HEK293 (cell line): ENCODE measurements around the gene DYRK4.
A peak's percentile ranks its signal among the peaks of the same experiment; 100 is the strongest.

Source experiments
- CTCF ChIA-PET: fragments of 350-600 bp; formaldehyde crosslinking; extraction: SDS; loops from one replicate; lab custom pipeline; 2021; ENCODE audit warnings: antibody characterized with exemption; lab: Yijun Ruan, JAX
- POLR2A ChIA-PET: fragments of 300-600 bp; formaldehyde crosslinking; extraction: SDS; loops from one replicate; lab custom pipeline; 2020; ENCODE audit warnings: antibody characterized with exemption, inconsistent platforms; lab: Yijun Ruan, JAX
- H3K27ac ChIP-seq: fragments of 200-500 bp; sonication (Bioruptor generic); 2 replicates; pipeline ENCODE4 v1.5.1; 2014; ENCODE audit warnings: low read depth, low read length, control low read depth, inconsistent platforms; ENCODE audit errors: extremely low read depth
- H3K36me3 ChIP-seq, 2 experiments: fragments of 200-500 bp in 1 of 2; sonication (Bioruptor generic) in 1 of 2; 1 replicate in 1 of 2; 2 replicates in 1 of 2; pipeline ENCODE4 v1.5.1; 2014 to 2017; ENCODE audit warnings: inconsistent platforms in 2 of 2, low read length in 2 of 2; ENCODE audit not compliant: control insufficient read depth in 2 of 2, insufficient read depth in 1 of 2
- H3K4me1 ChIP-seq: fragments of 200-500 bp; sonication (Bioruptor generic); 2 replicates; pipeline ENCODE4 v1.5.1; 2014; ENCODE audit warnings: mild to moderate bottlenecking, low read length, inconsistent platforms; ENCODE audit not compliant: control insufficient read depth, insufficient read depth
- H3K4me3 ChIP-seq: 2 replicates; pipeline ENCODE4 v1.5.1; 2011; ENCODE audit warnings: low read depth, mild to moderate bottlenecking, control low read depth, low read length, moderate library complexity
- H3K9me3 ChIP-seq: fragments of 200-500 bp; sonication (Bioruptor generic); 2 replicates; pipeline ENCODE4 v1.5.1; 2014; ENCODE audit warnings: low read depth, low read length, inconsistent platforms; ENCODE audit not compliant: control insufficient read depth, insufficient read depth
- PATZ1 ChIP-seq: fragments of 450-650 bp; formaldehyde crosslinking; IDR thresholded peaks from 2 replicates; pipeline ENCODE4 v1.5.1; 2016; ENCODE audit warnings: missing biosample characterization, missing genetic modification characterization
- SCRT1 ChIP-seq: fragments of 450-650 bp; formaldehyde crosslinking; IDR thresholded peaks from 2 replicates; pipeline ENCODE4 v1.5.1; 2016; ENCODE audit warnings: missing biosample characterization, missing genetic modification characterization, borderline replicate concordance
- SCRT2 ChIP-seq: fragments of 450-650 bp; formaldehyde crosslinking; IDR thresholded peaks from 2 replicates; pipeline ENCODE4 v1.5.1; 2016; ENCODE audit warnings: missing biosample characterization, missing genetic modification characterization
- SP7 ChIP-seq: fragments of 450-650 bp; formaldehyde crosslinking; IDR thresholded peaks from 2 replicates; pipeline ENCODE4 v1.5.1; 2016; ENCODE audit warnings: missing biosample characterization, missing genetic modification characterization
- YY2 ChIP-seq: fragments of 450-650 bp; formaldehyde crosslinking; IDR thresholded peaks from 2 replicates; pipeline ENCODE4 v1.5.1; 2016; ENCODE audit warnings: missing biosample characterization, missing genetic modification characterization
- ZBTB17 ChIP-seq: fragments of 450-650 bp; formaldehyde crosslinking; IDR thresholded peaks from 2 replicates; pipeline ENCODE4 v1.5.1; 2016; ENCODE audit warnings: missing biosample characterization, missing genetic modification characterization
- ZBTB20 ChIP-seq: fragments of 450-650 bp; formaldehyde crosslinking; IDR thresholded peaks from 2 replicates; pipeline ENCODE4 v1.5.1; 2016; ENCODE audit warnings: missing biosample characterization, missing genetic modification characterization
- ZBTB48 ChIP-seq: fragments of 450-650 bp; formaldehyde crosslinking; IDR thresholded peaks from 2 replicates; pipeline ENCODE4 v1.5.1; 2016; ENCODE audit warnings: missing biosample characterization, missing genetic modification characterization
- ZNF10 ChIP-seq: fragments of 450-650 bp; formaldehyde crosslinking; IDR thresholded peaks from 2 replicates; pipeline ENCODE4 v1.5.1; 2017; ENCODE audit warnings: missing biosample characterization, missing genetic modification characterization
- ZNF132 ChIP-seq: fragments of 450-650 bp; formaldehyde crosslinking; IDR thresholded peaks from 2 replicates; pipeline ENCODE4 v1.5.1; 2017; ENCODE audit warnings: missing biosample characterization, missing genetic modification characterization, borderline replicate concordance
- ZNF138 ChIP-seq: fragments of 450-650 bp; formaldehyde crosslinking; IDR thresholded peaks from 2 replicates; pipeline ENCODE4 v1.5.1; 2016; ENCODE audit warnings: missing biosample characterization, missing genetic modification characterization, borderline replicate concordance
- ZNF280D ChIP-seq: fragments of 450-650 bp; formaldehyde crosslinking; IDR thresholded peaks from 2 replicates; pipeline ENCODE4 v1.5.1; 2016; ENCODE audit warnings: missing biosample characterization, missing genetic modification characterization
- ZNF335 ChIP-seq: fragments of 450-650 bp; formaldehyde crosslinking; conservative IDR thresholded peaks from 2 replicates; pipeline ENCODE4 v1.5.1; 2016; ENCODE audit warnings: missing biosample characterization, missing genetic modification characterization
- ZNF350 ChIP-seq: fragments of 450-650 bp; formaldehyde crosslinking; IDR thresholded peaks from 2 replicates; pipeline ENCODE4 v1.5.0; 2017; ENCODE audit warnings: missing biosample characterization, mild to moderate bottlenecking, missing genetic modification characterization
- ZNF514 ChIP-seq: fragments of 450-650 bp; formaldehyde crosslinking; IDR thresholded peaks from 2 replicates; pipeline ENCODE4 v1.5.1; 2016; ENCODE audit warnings: missing biosample characterization, missing genetic modification characterization
- ZNF530 ChIP-seq: fragments of 450-650 bp; formaldehyde crosslinking; IDR thresholded peaks from 2 replicates; pipeline ENCODE4 v1.5.1; 2016; ENCODE audit warnings: low read depth, missing biosample characterization, missing genetic modification characterization
- ZNF639 ChIP-seq: fragments of 450-650 bp; formaldehyde crosslinking; IDR thresholded peaks from 2 replicates; pipeline ENCODE4 v1.5.1; 2016; ENCODE audit warnings: missing biosample characterization, missing genetic modification characterization
- ZNF654 ChIP-seq: fragments of 450-650 bp; formaldehyde crosslinking; IDR thresholded peaks from 2 replicates; pipeline ENCODE4 v1.5.1; 2016; ENCODE audit warnings: low read depth, missing biosample characterization, missing genetic modification characterization
- ZNF658 ChIP-seq: fragments of 450-650 bp; formaldehyde crosslinking; IDR thresholded peaks from 2 replicates; pipeline ENCODE4; 2016; ENCODE audit warnings: missing biosample characterization, missing genetic modification characterization
- ZNF664 ChIP-seq: fragments of 450-650 bp; formaldehyde crosslinking; IDR thresholded peaks from 2 replicates; pipeline ENCODE4 v1.5.1; 2016; ENCODE audit warnings: missing biosample characterization, missing genetic modification characterization
- ZNF843 ChIP-seq: fragments of 450-650 bp; formaldehyde crosslinking; IDR thresholded peaks from 2 replicates; pipeline ENCODE4 v1.5.1; 2016; ENCODE audit warnings: missing biosample characterization, missing genetic modification characterization

DYRK4 gene

GRCh38 chr12:4649358-4649661 lies 87.3 kb downstream of the DYRK4 start:
- peak overlapping the region; percentile 80 for H3K4me3 ChIP-seq
- TF ChIP-seq ZBTB20 (tag by site-specific recombination) (0 out of 2 replicates have a peak, but pooled peaks have one; percentile 1), ZNF335 (tag by site-specific recombination) (0 out of 2 replicates have a peak, but pooled peaks have one; percentile 6), PATZ1 (tag by site-specific recombination) (peak; percentile 22; the same call in 1 of the 2 replicates), ZBTB48 (tag by site-specific recombination) (peak; percentile 97), ZNF132 (no peak), ZNF639 (tag by site-specific recombination) (0 out of 2 replicates have a peak, but pooled peaks have one; percentile 5), ZNF530 (no peak), ZBTB17 (tag by site-specific recombination) (peak; percentile 70), ZNF658 (no peak), ZNF664 (tag by site-specific recombination) (0 out of 2 replicates have a peak, but pooled peaks have one; percentile 54)
- peaks cover 19% of the 10 kb centered on the region for H3K4me1 ChIP-seq
- peak overlapping the region; percentile 79 for H3K27ac ChIP-seq
- CTCF ChIA-PET: interaction anchor here (1.1 kb wide), 1 partner anchor 337 kb away, joined by 4 read pairs; no protein-coding TSS in a partner anchor
- H3K36me3 ChIP-seq: peaks cover 4% of the 10 kb centered on the region in 2 experiments; a peak in 2 of 3 replicates
- no peaks in the 10 kb centered on the region for H3K9me3 ChIP-seq
- POLR2A ChIA-PET: interaction anchor here (0.9 to 1.5 kb wide), 5 partner anchors 9 to 111 kb away, joined by 3 to 8 read pairs (median 5); partner anchors contain the start of genes DYRK4 and RAD51AP1

- ChIA-PET POLR2A (no interaction called here), CTCF (interaction anchor here (1.1 kb wide), 1 partner anchor 105 kb away, joined by 6 read pairs; no protein-coding TSS in a partner anchor)
- Histone ChIP-seq H3K36me3 (peaks cover 25 to 39% of the 10 kb centered on the region in 2 experiments; a peak in 2 of 3 replicates), H3K27ac (no peak overlapping the region), H3K4me3 (no peak overlapping the region), H3K4me1 (peaks cover 19% of the 10 kb centered on the region), H3K9me3 (no peaks in the 10 kb centered on the region)
- TF ChIP-seq ZNF654 (tag by site-specific recombination) (no peak), SCRT1 (tag by site-specific recombination) (peak; percentile 55; the same call in 1 of the 2 replicates), SCRT2 (tag by site-specific recombination) (peak; percentile 85)
Observed at GRCh38 chr12:4653257-4653656, 91.2 kb downstream of the DYRK4 start.

- H3K4me3 ChIP-seq: no peak overlapping the region
- H3K4me1 ChIP-seq: peaks cover 19% of the 10 kb centered on the region
- H3K9me3 ChIP-seq: no peaks in the 10 kb centered on the region
- H3K36me3 ChIP-seq: peaks cover 28 to 43% of the 10 kb centered on the region in 2 experiments
- H3K27ac ChIP-seq: no peak overlapping the region
- CTCF ChIA-PET: no interaction called here
- POLR2A ChIA-PET: no interaction called here
- TF ChIP-seq ZNF10 (tag by site-specific recombination) (no peak), ZNF843 (tag by site-specific recombination) (no peak), ZNF138 (tag by site-specific recombination) (no peak), ZNF639 (tag by site-specific recombination) (no peak), ZNF514 (tag by site-specific recombination) (no peak), ZNF280D (tag by site-specific recombination) (no peak), ZNF350 (tag by site-specific recombination) (no peak), SP7 (no peak), YY2 (tag by site-specific recombination) (no peak)
Observed at GRCh38 chr12:4653691-4654090, 91.7 kb downstream of the DYRK4 start.
